ENCODE measurements around the gene GAD1. TPM values are rescaled to one million over a fixed set of nuclear protein-coding genes. Genes with fewer than 3 reads are reported as not detected.

GAD1 gene
- total and polyA plus RNA-seq, 10 of the 15 experiments (the other 5 are each of a cell fraction or from before 2014, with no cell fraction given), result 0.04 to 3.4 (median 0.42) TPM

GRCh38 chr2:170905864-170906263 lies 89.2 kb downstream of the GAD1 start:
- Histone ChIP-seq H4K20me1 (ENCODE audit: control insufficient read depth, insufficient read depth) (no peaks in the 10 kb centered on the region), H3K79me2 (ENCODE audit: control insufficient read depth, insufficient read depth, low read length) (no peaks in the 10 kb centered on the region), H3K9me3 (replicated peaks; ENCODE audit: control insufficient read depth, insufficient read depth, low read length) (no peaks in the 10 kb centered on the region; the same call in 1 of the 3 replicates), H3K27ac (ENCODE audit: control insufficient read depth, insufficient read depth) (no peak overlapping the region), H3K4me3 (no peak overlapping the region), H2AFZ (ENCODE audit: control insufficient read depth, low read depth, low read length) (no peak overlapping the region), H3K36me3 (ENCODE audit: control insufficient read depth in 2 of 2, insufficient read depth in 2 of 2, low read length in 1 of 2) (no peaks in the 10 kb centered on the region), H3K9ac (ENCODE audit: control insufficient read depth, insufficient read depth, low read length) (no peak overlapping the region), H3K4me2 (ENCODE audit: control insufficient read depth, insufficient read depth) (no peak overlapping the region), H3K4me1 (ENCODE audit: control insufficient read depth, insufficient read depth, low read length) (no peaks in the 10 kb centered on the region), H3K27me3 (replicated peaks in 1 of 2; ENCODE audit: control insufficient read depth in 2 of 2, insufficient read depth in 2 of 2, low read length in 1 of 2) (no peaks in the 10 kb centered on the region)
- intact Hi-C loops (cut with micrococcal nuclease; ENCODE audit: unreplicated experiment), result no loop called here
- FAIRE-seq (no peak), DNase-seq (ENCODE audit: low read depth, low spot score) (no peak), ATAC-seq (no peak)
- 44% methylated on average over 5 of the region's 5 CpGs for WGBS (ENCODE audit: insufficient coverage, insufficient replicate concordance, low lambda C conversion rate, missing lambda C conversion rate)
- CTCF ChIA-PET, result no interaction called here
- BruUV-seq (replicated peaks), result no TSS peak
- in situ Hi-C loops (cut with MboI), result no loop called here
- RAD21 ChIA-PET (ENCODE audit: unreplicated experiment), result no interaction called here
- POLR2A ChIA-PET, result no interaction called here
- SMC1A ChIA-PET (ENCODE audit: uncharacterized antibody, unreplicated experiment), result interaction anchor here (1.4 to 2.5 kb wide), 2 partner anchors 9 to 21 kb away, joined by 3 to 7 read pairs; no protein-coding TSS in a partner anchor
- TF ChIP-seq, protein P1, sequence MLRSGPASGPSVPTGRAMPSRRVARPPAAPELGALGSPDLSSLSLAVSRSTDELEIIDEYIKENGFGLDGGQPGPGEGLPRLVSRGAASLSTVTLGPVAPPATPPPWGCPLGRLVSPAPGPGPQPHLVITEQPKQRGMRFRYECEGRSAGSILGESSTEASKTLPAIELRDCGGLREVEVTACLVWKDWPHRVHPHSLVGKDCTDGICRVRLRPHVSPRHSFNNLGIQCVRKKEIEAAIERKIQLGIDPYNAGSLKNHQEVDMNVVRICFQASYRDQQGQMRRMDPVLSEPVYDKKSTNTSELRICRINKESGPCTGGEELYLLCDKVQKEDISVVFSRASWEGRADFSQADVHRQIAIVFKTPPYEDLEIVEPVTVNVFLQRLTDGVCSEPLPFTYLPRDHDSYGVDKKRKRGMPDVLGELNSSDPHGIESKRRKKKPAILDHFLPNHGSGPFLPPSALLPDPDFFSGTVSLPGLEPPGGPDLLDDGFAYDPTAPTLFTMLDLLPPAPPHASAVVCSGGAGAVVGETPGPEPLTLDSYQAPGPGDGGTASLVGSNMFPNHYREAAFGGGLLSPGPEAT (IDR thresholded peaks at IDR 0.05; ENCODE audit: low read depth), result no peak
- no peak for TF ChIP-seq NKRF (conservative IDR thresholded peaks at IDR 0.05)
- TF ChIP-seq TARDBP (IDR thresholded peaks at IDR 0.05; ENCODE audit: borderline replicate concordance), result no peak
- no peak for TF ChIP-seq YY1 (IDR thresholded peaks at IDR 0.05; ENCODE audit: low read depth, low read length)
- no peak for TF ChIP-seq TBL1XR1 (IDR thresholded peaks at IDR 0.05; ENCODE audit: low read depth, low read length)
- TF ChIP-seq STAT3 (IDR thresholded peaks at IDR 0.05; ENCODE audit: low read depth, low read length), result no peak
- TF ChIP-seq CREM (IDR thresholded peaks at IDR 0.05; ENCODE audit: low read depth), result no peak
- TF ChIP-seq RFX5 (IDR thresholded peaks at IDR 0.05; ENCODE audit: low read depth, low read length), result no peak
- TF ChIP-seq, protein P2, sequence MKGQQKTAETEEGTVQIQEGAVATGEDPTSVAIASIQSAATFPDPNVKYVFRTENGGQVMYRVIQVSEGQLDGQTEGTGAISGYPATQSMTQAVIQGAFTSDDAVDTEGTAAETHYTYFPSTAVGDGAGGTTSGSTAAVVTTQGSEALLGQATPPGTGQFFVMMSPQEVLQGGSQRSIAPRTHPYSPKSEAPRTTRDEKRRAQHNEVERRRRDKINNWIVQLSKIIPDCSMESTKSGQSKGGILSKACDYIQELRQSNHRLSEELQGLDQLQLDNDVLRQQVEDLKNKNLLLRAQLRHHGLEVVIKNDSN (IDR thresholded peaks at IDR 0.05; ENCODE audit: borderline replicate concordance, extremely low read length, insufficient read depth, low read depth, low read length), result no peak
- TF ChIP-seq, protein P3, sequence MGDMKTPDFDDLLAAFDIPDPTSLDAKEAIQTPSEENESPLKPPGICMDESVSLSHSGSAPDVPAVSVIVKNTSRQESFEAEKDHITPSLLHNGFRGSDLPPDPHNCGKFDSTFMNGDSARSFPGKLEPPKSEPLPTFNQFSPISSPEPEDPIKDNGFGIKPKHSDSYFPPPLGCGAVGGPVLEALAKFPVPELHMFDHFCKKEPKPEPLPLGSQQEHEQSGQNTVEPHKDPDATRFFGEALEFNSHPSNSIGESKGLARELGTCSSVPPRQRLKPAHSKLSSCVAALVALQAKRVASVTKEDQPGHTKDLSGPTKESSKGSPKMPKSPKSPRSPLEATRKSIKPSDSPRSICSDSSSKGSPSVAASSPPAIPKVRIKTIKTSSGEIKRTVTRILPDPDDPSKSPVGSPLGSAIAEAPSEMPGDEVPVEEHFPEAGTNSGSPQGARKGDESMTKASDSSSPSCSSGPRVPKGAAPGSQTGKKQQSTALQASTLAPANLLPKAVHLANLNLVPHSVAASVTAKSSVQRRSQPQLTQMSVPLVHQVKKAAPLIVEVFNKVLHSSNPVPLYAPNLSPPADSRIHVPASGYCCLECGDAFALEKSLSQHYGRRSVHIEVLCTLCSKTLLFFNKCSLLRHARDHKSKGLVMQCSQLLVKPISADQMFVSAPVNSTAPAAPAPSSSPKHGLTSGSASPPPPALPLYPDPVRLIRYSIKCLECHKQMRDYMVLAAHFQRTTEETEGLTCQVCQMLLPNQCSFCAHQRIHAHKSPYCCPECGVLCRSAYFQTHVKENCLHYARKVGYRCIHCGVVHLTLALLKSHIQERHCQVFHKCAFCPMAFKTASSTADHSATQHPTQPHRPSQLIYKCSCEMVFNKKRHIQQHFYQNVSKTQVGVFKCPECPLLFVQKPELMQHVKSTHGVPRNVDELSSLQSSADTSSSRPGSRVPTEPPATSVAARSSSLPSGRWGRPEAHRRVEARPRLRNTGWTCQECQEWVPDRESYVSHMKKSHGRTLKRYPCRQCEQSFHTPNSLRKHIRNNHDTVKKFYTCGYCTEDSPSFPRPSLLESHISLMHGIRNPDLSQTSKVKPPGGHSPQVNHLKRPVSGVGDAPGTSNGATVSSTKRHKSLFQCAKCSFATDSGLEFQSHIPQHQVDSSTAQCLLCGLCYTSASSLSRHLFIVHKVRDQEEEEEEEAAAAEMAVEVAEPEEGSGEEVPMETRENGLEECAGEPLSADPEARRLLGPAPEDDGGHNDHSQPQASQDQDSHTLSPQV (IDR thresholded peaks at IDR 0.05), result no peak
- no peak for TF ChIP-seq CREB1 (IDR thresholded peaks at IDR 0.05; ENCODE audit: low read depth)
- no peak for TF ChIP-seq ASH2L (IDR thresholded peaks at IDR 0.05; ENCODE audit: borderline replicate concordance, low read depth)
- TF ChIP-seq FOXK2 (IDR thresholded peaks at IDR 0.05), result no peak
- no peak for TF ChIP-seq RCOR1 (conservative IDR thresholded peaks at IDR 0.05; ENCODE audit: low read depth, low read length)
- no peak for TF ChIP-seq CHD4 (IDR thresholded peaks at IDR 0.05)
